Measurements from ENCODE around the gene TMEM176A.
"Not testable (repeated sequence)": the region's sequence is repeated elsewhere in the genome, so short reads cannot be mapped to it uniquely, and the experiment has no call there.

The TMEM176A gene

DNA sequence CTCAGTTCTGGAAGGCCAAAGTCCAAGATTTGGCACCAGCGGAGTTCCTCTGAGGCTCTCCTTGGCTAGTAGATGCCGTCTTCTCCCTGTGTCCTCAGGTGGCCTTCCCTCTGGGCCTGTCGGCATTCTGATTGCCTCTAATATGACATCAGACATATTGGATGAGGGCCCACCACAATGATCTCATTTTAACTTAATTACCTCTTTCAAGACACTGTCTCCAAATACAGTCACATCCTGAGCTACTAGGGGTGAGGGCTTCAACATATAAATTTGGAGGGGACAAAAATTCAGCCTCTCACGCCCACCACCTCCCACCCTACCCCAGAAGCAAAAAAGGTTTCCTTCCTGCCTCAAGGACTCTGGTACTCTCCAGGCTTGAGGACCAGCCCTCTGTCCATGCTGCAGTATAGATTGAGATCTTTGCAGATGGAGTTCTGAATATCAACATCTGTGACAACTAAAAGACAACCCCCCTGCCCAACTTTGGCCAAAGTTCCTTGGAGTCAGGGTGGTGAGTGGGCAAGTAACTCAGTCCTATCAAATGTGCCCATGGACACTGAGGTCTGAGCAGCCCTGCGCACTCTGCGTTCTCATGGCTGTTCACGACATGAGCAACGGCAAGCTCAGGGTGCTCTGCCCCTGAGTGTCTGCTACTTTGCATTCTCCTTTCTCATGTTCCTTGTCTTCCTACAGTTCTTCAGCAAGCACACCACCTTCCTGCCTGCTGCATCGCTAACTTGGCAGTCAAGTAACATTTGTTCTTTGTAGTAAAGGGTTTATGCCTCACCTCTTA is 11.9 kb upstream of the TMEM176A start:
- no peak for DNase-seq (ENCODE audit: low spot score)

DNA sequence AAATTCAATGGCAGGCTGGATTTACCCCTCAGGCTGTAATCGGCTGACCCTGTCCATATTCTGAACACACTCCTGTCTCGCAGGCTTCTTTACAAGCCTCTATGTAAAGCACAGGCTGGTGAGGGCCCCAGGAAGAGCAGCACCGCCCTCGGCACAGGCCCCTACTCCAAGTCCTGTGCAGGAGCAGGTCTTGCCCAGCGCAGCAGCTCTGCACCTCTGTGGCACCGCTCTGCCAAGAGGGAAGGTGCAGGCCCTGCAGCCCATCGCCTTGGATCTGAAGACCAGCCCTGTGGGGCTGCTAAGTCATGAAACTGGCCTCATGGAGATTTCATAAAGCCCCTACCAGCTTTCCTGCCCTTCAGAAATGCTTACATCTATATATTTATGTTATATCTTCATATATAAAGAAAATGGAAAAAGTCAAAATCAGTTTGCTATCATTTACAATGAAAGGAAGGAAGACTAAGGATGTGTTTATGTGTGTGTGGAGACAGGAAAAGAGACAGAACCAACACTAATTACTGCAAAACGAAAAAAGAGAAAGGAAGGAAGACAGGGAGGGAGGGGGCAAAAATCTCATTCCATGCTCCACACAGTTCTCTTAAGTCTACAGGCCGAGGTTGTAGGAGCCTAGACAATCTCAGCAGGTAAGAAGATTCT is 10.0 kb upstream of the TMEM176A start:
- no peak for DNase-seq (ENCODE audit: low spot score)

DNA sequence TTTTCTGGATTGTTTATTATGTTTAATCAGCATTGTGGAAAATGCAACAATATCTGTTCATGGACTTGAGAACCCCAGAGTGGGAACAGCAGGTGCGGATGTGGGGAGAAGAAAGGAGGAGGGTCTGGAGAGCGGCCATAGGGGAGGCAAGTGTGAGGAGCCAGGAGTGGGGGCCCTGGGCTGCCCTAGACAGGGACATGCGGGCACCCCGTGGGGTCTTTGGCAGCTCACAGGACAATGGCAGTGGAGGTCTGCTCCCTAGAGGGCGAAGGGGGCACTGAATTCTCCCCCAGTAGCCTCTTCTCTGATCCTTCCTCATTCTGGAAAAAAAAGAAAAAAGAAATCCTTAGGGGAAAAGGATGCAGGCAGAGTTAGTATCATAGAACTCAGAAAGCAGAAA is 9.3 kb upstream of the TMEM176A start:
- DNase-seq (ENCODE audit: low spot score): no peak

DNA sequence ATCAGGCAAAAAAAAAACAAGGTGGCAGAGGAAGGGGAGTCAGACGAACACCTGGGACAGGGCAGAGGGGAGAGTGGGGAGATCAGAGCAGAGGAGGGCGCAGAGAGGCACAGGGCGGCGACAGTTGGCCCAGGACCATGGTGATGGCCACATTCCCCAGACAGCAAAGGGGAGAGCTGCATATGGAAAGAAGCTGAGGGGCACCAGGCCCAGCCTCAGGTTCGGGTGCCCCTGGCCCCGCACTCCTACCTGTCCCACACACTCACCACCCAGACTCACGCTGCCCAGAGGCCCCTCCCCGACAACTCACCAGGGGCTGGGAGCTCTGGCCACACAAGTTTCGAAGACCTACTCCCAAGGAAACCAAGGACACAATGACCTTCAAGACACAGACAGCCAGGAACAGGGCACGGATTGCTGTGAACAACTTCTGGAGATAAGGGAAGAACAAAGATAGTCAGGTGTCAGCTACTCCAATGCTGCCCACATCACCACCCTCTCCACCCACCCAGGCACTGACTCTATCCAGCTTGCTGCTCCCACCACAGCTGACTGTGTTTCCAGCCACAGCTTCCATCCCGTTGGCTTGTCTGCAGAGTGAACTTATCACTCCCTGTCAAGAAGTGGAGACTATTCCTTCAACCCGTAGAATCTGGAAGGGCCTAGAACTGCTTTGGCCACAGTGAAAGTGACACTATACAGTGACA is 8.7 kb upstream of the TMEM176A start:
- DNase-seq (ENCODE audit: low spot score): no peak

DNA sequence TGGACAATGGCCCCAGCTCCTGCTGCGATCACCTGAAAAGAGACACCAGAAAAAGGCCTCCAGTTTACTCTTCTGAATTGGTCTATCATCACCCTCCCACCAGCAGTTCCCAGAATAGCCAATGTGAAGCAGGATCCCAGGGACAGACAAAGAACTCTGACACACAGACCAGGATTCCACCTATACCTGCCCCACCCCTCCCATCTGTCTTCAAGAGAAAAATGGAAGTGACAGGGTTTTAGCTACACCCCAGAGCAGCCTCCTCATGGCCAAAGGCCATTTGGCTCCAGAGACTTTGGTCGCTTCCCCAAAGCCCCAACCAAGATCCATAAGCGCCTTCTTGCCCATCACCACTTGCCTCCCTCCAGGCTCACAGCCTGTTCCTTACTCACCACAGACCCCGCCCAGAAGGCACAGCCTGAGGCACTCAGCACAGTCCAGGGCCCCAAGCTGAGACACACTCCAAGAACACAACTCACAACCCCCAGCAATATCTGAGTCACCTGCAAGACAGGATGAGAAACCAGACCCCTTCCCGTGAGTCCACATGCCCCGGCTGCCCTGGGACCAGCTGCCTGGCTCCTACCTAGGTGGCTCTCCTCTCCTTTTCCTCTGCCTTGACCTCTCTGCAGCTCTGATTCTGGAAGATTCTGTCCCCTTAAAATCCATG is 6.9 kb upstream of the TMEM176A start:
- DNase-seq (ENCODE audit: low spot score): no peak

DNA sequence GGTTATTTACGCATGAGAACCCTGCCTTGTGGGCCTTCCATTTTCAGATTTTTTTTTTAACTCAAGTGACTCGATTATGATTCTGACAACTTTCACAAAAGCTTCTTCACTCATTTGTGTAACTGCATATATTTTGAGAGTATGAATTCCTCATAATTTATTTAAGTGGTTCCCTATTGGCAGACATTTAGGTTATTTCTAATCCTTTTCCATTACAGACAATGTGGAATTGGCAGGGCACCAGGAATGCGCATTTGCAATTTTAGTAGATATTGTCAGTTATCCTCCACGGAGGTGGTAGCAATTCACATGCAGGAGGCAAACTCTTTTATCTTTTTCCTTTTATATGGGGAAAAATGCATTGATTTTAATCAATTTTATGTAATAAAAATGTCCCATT is 2.9 kb upstream of the TMEM176A start:
- DNase-seq (ENCODE audit: low spot score): no peak

DNA sequence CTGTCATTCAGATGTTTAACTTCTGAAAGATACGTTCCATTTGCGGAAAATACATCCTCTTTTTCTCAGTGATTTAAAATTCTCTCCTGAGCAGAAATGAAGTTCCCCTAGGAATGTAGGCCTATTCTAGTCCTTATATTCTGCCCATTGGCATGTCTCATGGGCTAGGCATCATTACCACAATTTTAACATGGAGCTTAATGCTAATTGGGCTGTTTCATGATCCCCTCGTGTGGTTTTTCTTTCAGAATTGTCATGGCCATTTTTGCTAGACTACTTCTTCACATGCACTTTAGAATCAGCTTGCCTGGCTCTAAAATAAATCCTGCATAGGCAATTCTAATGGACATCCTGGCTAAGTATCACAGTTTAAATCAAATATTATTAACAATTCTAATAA is 1.4 kb upstream of the TMEM176A start:
- no peak for DNase-seq (ENCODE audit: low spot score)

DNA sequence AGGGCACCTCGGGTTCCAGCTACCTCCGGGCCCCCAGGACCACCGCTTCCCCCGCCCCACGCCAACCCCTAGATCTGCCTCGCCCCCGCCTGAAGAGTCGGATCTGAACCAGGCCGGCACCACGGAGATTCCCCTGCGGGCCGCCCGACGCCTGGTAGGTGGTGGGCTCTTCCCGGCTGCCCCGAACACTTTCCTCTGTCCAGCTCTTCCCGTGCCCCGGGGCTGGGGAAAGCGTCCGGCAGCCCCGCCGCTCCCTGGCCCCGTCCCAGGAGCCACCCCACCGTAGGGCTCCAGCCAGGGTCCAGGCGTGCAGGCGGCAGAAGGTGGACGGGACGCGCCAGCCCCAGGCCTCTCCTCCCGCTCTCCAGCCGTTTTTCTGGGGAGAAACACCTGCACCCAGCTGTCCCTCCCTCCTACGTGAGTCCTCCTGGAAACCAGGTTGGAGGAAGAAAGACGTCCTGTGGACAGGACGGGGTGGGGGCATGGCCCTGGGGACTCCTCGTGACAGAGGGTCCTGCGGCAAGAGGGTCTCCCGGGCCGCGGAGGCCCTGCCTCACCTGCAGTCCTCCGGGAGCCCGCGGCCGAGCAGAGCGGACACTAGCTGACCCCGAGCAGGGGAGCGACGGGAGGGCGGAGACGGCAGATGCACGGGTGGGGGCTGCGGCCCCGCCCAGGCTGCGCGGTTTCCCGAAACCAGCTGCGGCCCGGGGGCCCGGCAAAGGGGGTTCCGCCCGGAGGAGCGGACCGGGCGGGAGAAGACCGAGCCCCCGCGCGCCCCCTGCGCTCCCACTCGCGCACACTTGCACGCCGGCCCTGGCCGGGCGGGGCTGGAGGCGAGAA is 608 bp upstream of the TMEM176A start, which contains the start of gene TMEM176B:
TMEM176B (minus strand) TSS at position 624 of the 840 bp plus-strand sequence. CDS start 3,795 bp downstream, outside the sequence.
- DNase-seq (ENCODE audit: low spot score): no peak

DNA sequence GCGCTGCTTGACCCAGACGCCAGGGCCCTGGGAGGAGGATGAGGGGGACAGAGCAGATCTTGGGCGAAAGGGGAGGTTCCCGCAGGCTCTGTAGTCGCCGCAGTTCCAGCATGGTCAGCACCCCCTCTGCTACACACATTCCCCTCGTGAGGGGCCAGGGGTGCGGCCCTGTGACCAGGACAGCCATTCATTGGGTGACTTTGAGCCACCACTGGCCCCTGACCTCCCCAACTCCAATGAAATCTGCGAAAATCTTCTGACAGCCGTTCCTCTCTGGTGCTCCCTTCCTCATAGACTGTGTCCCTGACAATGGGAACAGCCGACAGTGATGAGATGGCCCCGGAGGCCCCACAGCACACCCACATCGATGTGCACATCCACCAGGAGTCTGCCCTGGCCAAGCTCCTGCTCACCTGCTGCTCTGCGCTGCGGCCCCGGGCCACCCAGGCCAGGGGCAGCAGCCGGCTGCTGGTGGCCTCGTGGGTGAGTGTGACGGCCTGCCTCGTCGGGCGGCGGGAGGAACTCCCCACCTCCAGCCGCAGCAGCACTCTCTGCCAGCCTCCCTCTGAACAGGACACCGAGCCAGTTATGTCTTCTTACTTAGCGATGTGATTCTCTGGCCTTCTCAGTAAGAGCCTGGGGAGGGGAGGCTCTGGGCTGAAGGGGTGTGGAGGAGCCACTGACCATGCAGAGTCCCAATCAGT is 825 bp downstream of the TMEM176A start:
- no peak for DNase-seq (ENCODE audit: low spot score)

DNA sequence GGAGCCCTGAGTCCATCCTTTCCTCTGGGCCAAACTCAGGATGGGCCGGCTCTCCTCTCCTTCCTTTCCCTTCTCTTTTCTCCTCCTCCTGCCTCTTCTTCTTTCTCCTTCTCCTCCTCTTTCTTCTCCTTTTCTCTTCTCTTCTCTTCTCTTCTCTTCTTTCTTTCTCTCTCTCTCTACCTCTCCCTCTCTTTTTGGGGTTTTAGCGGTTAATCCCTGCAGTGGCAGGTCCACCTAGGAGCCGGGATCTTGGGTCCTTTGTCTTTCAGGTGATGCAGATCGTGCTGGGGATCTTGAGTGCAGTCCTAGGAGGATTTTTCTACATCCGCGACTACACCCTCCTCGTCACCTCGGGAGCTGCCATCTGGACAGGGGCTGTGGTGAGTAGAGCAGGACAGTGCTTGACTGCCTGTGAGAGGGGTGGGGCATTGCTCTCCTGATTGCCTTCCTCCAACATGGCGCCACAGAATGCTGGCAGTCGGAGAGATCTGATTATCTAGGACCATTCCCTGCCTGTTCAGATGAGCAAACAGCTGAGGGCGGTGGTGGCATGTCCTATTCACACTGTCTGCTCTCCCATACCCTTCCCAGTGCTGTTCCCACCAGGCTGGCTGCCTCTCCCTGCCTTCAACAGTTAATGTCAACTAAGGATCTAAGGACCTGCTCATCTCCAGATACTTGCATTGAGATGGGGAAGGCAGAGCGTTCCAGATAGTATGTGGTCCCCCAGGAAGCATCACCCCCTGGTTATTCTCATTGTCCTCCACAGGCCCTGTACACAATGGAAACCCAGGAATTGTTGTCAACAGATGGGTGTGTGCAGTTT is 1.6 kb downstream of the TMEM176A start:
- no peak for DNase-seq (ENCODE audit: low spot score)

DNA sequence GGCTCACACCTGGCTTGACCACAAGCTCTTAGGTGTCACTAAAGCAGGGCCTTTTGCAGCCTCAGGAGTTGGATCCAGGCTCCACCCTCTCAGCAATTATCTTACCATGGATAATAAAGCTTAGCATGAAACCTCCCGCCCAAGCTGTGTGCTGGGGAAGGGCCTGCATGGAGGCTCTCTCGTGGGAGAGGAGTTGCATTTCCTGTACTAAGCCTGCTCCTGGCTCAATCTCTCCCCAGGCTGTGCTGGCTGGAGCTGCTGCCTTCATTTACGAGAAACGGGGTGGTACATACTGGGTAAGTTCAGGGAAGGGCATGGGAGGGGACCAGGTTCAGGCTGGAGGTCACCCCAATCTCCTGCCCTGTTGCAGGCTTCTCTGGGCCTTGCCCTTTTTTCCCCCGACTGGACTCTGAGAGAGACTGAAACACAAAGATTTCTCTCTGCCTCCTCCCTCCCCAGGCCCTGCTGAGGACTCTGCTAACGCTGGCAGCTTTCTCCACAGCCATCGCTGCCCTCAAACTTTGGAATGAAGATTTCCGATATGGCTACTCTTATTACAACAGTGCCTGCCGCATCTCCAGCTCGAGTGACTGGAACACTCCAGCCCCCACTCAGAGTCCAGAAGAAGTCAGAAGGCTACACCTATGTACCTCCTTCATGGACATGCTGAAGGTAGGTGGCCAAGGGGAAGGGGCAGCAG is 2.7 kb downstream of the TMEM176A start:
- no peak for DNase-seq (ENCODE audit: low spot score)

DNA sequence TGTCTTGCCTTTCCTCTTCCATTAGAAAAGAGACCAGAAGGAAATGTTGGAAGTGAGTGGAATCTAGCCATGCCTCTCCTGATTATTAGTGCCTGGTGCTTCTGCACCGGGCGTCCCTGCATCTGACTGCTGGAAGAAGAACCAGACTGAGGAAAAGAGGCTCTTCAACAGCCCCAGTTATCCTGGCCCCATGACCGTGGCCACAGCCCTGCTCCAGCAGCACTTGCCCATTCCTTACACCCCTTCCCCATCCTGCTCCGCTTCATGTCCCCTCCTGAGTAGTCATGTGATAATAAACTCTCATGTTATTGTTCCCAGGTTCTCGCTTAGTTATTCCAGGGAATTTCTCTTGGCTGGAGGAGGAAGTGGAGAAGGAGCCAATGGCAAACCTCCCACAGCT is 4.2 kb downstream of the TMEM176A start:
- DNase-seq (ENCODE audit: low spot score): no peak

DNA sequence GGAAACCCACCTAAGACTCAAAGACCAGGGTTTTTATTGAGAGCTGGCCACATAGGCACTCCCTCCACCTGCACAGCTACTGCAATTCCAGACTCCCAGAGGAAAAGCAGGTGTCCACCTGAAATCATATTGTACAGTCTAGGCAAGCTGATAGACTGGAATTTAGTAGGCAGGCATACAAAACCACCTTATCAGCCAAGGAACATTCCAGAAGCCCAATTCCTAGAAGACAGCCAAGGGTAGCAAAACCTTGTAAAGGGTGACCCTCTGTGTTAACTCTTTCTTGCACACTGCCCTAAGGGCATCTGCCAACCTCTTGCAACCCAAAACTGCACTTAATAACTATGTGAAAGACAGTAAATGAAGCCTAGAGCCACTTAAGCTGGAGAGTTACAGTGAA is 5.3 kb downstream of the TMEM176A start:
- no peak for DNase-seq (ENCODE audit: low spot score)

DNA sequence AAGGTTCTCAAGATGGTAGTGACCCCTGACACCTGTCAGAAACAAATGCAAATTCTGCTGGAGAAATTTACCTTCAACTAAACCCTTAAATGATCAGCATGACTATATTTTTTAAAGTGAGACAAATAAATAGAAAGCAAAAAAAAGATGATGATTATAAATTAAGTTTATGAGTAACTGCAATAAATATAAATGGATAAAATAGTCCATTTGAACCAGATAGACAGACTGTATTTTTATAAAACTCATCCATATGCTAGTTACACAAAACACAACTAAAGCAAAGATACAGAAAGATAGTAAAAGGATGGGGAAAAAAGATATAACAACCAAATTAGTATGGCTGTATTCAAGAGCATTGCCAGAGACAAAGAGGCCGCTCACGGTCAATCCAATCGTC is 5.9 kb downstream of the TMEM176A start:
- no peak for DNase-seq (ENCODE audit: low spot score)

DNA sequence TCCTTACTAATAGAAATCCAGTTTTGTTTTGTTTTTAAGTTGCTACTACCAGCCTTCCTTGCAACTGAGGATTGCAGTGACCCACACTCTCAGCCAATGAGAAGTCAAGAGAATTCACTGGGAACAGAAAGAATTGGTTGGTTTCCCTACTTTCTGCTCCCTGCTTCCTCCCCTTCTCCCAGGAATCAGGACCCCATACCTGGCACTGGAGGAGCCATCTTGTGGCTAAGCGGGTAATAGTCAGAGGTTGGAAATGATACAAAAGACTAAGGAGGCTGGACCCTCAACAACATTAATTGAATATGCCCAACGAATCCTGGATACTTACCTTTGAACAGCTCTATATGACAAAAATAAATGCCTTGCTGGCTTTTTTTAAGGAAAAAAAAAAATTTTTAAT is 6.3 kb downstream of the TMEM176A start:
- DNase-seq (ENCODE audit: low spot score): no peak

DNA sequence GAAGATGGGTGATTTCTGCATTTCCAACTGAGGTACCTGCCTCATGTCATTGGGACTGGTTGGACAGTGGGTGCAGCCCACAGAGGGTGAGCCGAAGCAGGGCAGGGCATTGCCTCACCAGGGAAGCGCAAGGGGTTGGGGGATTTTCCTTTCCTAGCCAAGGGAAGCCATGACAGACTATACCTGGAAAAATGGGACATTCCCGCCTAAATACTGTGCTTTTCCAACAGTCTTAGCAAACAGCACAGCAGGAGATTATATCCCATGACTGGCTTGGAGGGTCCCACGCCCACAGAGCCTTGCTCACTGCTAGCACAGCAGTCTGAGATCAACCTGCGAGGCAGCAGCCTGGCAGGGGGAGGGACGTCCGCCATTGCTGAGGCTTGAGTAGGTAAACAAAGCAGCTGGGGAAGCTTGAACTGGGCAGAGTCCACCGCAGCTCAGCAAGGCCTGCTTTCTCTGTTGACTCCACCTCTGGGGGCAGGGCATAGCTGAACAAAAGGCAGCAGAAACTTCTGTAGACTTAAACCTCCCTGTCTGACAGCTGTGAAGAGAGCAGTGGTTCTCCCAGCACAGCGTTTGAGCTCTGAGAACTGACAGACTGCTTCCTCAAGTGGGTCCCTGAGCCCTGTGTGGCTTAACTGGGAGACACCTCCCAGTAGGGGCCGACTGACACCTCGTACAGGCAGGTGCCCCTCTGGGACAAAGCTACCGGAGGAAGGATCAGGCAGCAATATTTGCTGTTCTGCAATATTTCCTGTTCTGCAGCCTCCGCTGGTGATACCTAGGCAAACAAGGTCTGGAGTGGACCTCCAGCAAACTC is 7.3 kb downstream of the TMEM176A start:
- not testable (repeated sequence) for DNase-seq (ENCODE audit: low spot score)

DNA sequence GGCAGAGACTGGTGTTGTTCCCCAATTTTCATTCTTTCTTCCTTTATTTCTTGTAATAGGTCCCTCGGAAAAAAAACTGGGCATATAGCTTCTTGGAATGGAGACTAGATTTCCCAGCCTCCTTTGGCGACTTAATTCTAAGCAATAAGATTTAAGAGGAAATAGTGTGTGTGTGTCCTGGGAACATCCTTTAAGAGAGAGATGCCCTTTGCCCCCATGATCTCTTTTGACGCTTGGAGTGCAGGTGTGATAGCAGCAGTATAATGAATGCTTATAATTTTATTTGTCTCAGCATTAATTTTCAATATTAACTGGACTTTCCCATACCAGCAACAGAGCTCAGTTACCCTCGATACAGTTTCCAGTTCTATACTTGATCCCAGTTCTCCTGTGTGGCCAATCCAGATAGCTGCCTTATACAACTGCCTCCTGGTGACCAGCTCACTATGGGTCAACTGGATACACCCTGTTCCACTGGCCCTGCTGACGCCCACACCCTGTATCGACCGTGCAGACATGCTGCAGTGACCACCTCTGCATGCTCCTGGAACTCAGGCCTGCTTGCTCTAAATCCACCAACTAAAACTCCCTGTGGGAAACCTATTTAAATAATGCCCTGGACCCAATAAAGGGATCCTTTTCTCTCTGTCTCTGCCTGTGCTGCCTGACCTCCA is 13.9 kb downstream of the TMEM176A start:
- no peak for DNase-seq (ENCODE audit: low spot score)

DNA sequence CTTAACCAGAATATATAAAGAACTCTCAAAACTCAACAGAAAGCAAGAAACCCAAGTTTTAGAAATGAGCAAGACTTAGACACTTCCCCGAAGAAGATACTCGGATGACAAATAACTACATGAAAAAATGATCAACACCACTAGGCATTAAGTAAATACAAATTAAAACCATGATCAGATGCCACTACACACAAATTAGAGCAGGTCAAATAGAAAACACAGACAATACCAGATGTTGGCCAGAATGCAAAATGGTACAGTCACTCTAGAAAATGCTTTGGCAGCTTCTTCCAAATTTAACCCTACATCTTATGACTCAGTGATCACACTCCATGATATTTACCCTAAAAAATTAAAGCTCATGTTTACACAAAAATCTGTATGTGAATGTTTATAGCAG is 18.4 kb downstream of the TMEM176A start:
- DNase-seq (ENCODE audit: low spot score): no peak

Measured in left forelimb (tissue), 1 donor.